Measurements from ENCODE around the gene EIF1AD.

- TF ChIP-seq POLR2AphosphoS5 (IDR thresholded peaks at IDR 0.05): no peak
- no peak for TF ChIP-seq POLR2A (IDR thresholded peaks at IDR 0.05)
- no peak for TF ChIP-seq CTCF (IDR thresholded peaks at IDR 0.05)
These were observed 9.9 kb upstream of the EIF1AD start, which contains the start of gene CST6 for GRCh38 chr11:66011785-66012303.
